ENCODE data around the gene SLC29A3.

SLC29A3 gene

GRCh38 chr10:71397296-71398212 lies 78.5 kb downstream of the SLC29A3 start:
- H3K27me3 ChIP-seq (ENCODE audit: low read length): no peaks in the 10 kb centered on the region
- H3F3A ChIP-seq (ENCODE audit: insufficient read depth): no peaks in the 10 kb centered on the region
- no peaks in the 10 kb centered on the region for H4K20me1 ChIP-seq (ENCODE audit: low read depth, low read length)
- H3K9me2 ChIP-seq (replicated peaks; ENCODE audit: insufficient read depth, low read length): no peaks in the 10 kb centered on the region
- H3K9me3 ChIP-seq (ENCODE audit: insufficient read depth, low read length): no peaks in the 10 kb centered on the region
- H3K9ac ChIP-seq (ENCODE audit: low read length): no peak overlapping the region
- no peaks in the 10 kb centered on the region for H3K79me2 ChIP-seq (ENCODE audit: insufficient read depth, low read length)
- no peak overlapping the region for H2AFZ ChIP-seq (ENCODE audit: low read depth, low read length, severe bottlenecking)
- H3K4me2 ChIP-seq (ENCODE audit: low read depth, low read length, poor library complexity, severe bottlenecking): no peak overlapping the region
- H3K36me3 ChIP-seq (ENCODE audit: low read length): no peaks in the 10 kb centered on the region
- no peak overlapping the region for H3K4me3 ChIP-seq (ENCODE audit: insufficient read depth, low read length, poor library complexity, severe bottlenecking)
- TF ChIP-seq EZH2phosphoT487 (conservative IDR thresholded peaks at IDR 0.05; ENCODE audit: low read length) (no peak), CTCF (IDR thresholded peaks at IDR 0.05; ENCODE audit: insufficient read depth, low read length, poor library complexity, severe bottlenecking) (no peak)
- no peak overlapping the region for H3K27ac ChIP-seq (ENCODE audit: low read depth, low read length)

GRCh38 chr10:71398976-71399375 lies 79.9 kb downstream of the SLC29A3 start:
- TF ChIP-seq EZH2phosphoT487 (conservative IDR thresholded peaks at IDR 0.05; ENCODE audit: low read length) (no peak), CTCF (IDR thresholded peaks at IDR 0.05; ENCODE audit: insufficient read depth, low read length, poor library complexity, severe bottlenecking) (no peak)
- Histone ChIP-seq H3K4me3 (ENCODE audit: insufficient read depth, low read length, poor library complexity, severe bottlenecking) (no peak overlapping the region), H2AFZ (ENCODE audit: low read depth, low read length, severe bottlenecking) (no peak overlapping the region), H3K36me3 (ENCODE audit: low read length) (no peaks in the 10 kb centered on the region), H3K9me2 (replicated peaks; ENCODE audit: insufficient read depth, low read length) (no peaks in the 10 kb centered on the region), H3K9ac (ENCODE audit: low read length) (no peak overlapping the region), H3K27ac (ENCODE audit: low read depth, low read length) (no peak overlapping the region), H3K4me2 (ENCODE audit: low read depth, low read length, poor library complexity, severe bottlenecking) (no peak overlapping the region), H3F3A (ENCODE audit: insufficient read depth) (no peaks in the 10 kb centered on the region), H3K27me3 (ENCODE audit: low read length) (no peaks in the 10 kb centered on the region), H3K9me3 (ENCODE audit: insufficient read depth, low read length) (no peaks in the 10 kb centered on the region), H3K79me2 (ENCODE audit: insufficient read depth, low read length) (no peaks in the 10 kb centered on the region), H4K20me1 (ENCODE audit: low read depth, low read length) (no peaks in the 10 kb centered on the region)

- Histone ChIP-seq H3F3A (ENCODE audit: insufficient read depth) (no peaks in the 10 kb centered on the region), H3K9me3 (ENCODE audit: insufficient read depth, low read length) (no peaks in the 10 kb centered on the region), H3K36me3 (ENCODE audit: low read length) (no peaks in the 10 kb centered on the region), H3K9me2 (replicated peaks; ENCODE audit: insufficient read depth, low read length) (no peaks in the 10 kb centered on the region), H3K79me2 (ENCODE audit: insufficient read depth, low read length) (no peaks in the 10 kb centered on the region), H3K4me2 (ENCODE audit: low read depth, low read length, poor library complexity, severe bottlenecking) (no peak overlapping the region), H3K4me3 (ENCODE audit: insufficient read depth, low read length, poor library complexity, severe bottlenecking) (no peak overlapping the region), H2AFZ (ENCODE audit: low read depth, low read length, severe bottlenecking) (no peak overlapping the region), H4K20me1 (ENCODE audit: low read depth, low read length) (no peaks in the 10 kb centered on the region), H3K9ac (ENCODE audit: low read length) (no peak overlapping the region), H3K27ac (ENCODE audit: low read depth, low read length) (no peak overlapping the region), H3K27me3 (ENCODE audit: low read length) (no peaks in the 10 kb centered on the region)
- TF ChIP-seq EZH2phosphoT487 (conservative IDR thresholded peaks at IDR 0.05; ENCODE audit: low read length): no peak
- no peak for TF ChIP-seq CTCF (IDR thresholded peaks at IDR 0.05; ENCODE audit: insufficient read depth, low read length, poor library complexity, severe bottlenecking)
Measured at GRCh38 chr10:71399946-71400345, 80.9 kb downstream of the SLC29A3 start.
